Measurements from ENCODE around the gene M1AP.

GRCh38 chr2:74593826-74594772, 54.0 kb downstream of the M1AP start:
- TF ChIP-seq POLR2AphosphoS5 (IDR thresholded peaks at IDR 0.05; ENCODE audit: insufficient read depth in 1 of 2, low read depth in 1 of 2): no peak
- TF ChIP-seq CTCF (IDR thresholded peaks at IDR 0.05): no peak
